Activated CD4-positive, alpha-beta T cell treated with anti-CD3 and anti-CD28 coated beads, Interleukin-2, amount 50 U/mL, for 24 hours (primary cell): ENCODE measurements around the gene TERT.
"Not testable (repeated sequence)": the region's sequence is repeated elsewhere in the genome, so short reads cannot be mapped to it uniquely, and the experiment has no call there.

Experiments
- DNase-seq, 2 donors: peaks; one replicate each; pipeline ENCODE4 v3.0.0-alpha.2; 2020; ENCODE audit warnings: low read depth in 1 of 2, low spot score in 1 of 2

TERT gene

GRCh38 chr5:1297243-1297642 lies 2.4 kb upstream of the TERT start:
- DNase-seq = no peak

GRCh38 chr5:1295650-1296037 lies 776 bp upstream of the TERT start:
- DNase-seq = no peak

DNA sequence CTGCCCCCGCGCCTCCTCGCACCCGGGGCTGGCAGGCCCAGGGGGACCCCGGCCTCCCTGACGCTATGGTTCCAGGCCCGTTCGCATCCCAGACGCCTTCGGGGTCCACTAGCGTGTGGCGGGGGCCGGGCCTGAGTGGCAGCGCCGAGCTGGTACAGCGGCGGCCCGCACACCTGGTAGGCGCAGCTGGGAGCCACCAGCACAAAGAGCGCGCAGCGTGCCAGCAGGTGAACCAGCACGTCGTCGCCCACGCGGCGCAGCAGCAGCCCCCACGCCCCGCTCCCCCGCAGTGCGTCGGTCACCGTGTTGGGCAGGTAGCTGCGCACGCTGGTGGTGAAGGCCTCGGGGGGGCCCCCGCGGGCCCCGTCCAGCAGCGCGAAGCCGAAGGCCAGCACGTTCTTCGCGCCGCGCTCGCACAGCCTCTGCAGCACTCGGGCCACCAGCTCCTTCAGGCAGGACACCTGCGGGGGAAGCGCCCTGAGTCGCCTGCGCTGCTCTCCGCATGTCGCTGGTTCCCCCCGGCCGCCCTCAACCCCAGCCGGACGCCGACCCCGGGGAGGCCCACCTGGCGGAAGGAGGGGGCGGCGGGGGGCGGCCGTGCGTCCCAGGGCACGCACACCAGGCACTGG lies 548 bp downstream of the TERT start:
- DNase-seq = no peak

DNA sequence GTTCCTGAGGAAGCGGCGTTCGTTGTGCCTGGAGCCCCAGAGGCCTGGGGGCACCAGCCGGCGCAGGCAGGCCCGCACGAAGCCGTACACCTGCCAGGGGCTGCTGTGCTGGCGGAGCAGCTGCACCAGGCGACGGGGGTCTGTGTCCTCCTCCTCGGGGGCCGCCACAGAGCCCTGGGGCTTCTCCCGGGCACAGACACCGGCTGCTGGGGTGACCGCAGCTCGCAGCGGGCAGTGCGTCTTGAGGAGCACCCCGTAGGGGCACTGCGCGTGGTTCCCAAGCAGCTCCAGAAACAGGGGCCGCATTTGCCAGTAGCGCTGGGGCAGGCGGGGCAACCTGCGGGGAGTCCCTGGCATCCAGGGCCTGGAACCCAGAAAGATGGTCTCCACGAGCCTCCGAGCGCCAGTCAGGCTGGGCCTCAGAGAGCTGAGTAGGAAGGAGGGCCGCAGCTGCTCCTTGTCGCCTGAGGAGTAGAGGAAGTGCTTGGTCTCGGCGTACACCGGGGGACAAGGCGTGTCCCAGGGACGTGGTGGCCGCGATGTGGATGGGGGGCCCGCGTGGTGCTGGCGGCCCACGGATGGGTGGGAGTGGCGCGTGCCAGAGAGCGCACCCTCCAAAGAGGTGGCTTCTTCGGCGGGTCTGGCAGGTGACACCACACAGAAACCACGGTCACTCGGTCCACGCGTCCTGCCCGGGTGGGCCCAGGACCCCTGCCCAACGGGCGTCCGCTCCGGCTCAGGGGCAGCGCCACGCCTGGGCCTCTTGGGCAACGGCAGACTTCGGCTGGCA lies 1.3 kb downstream of the TERT start:
- no peak for DNase-seq

- no peak for DNase-seq
These were observed 1.9 kb downstream of the TERT start for GRCh38 chr5:1292846-1293415.

- no peak for DNase-seq
These were observed 2.7 kb downstream of the TERT start for GRCh38 chr5:1292139-1292538.

- no peak for DNase-seq
These were observed 3.2 kb downstream of the TERT start for GRCh38 chr5:1291611-1292080.

DNA sequence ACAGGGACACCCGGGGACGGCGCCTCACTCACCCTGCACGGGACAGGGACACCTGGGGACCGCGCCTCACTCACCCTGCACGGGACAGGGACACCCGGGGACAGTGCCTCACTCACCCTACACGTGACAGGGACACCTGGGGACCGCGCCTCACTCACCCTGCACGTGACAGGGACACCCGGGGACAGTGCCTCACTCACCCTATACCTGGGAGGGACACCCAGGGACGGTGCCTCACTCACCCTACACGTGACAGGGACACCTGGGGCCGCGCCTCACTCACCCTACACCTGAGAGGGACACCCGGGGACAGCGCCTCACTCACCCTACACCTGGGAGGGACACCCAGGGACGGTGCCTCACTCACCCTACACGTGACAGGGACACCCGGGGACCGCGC lies 3.9 kb downstream of the TERT start:
- DNase-seq = not testable (repeated sequence)

- not testable (repeated sequence) for DNase-seq
These were observed 5.3 kb downstream of the TERT start for GRCh38 chr5:1289559-1289958.

DNA sequence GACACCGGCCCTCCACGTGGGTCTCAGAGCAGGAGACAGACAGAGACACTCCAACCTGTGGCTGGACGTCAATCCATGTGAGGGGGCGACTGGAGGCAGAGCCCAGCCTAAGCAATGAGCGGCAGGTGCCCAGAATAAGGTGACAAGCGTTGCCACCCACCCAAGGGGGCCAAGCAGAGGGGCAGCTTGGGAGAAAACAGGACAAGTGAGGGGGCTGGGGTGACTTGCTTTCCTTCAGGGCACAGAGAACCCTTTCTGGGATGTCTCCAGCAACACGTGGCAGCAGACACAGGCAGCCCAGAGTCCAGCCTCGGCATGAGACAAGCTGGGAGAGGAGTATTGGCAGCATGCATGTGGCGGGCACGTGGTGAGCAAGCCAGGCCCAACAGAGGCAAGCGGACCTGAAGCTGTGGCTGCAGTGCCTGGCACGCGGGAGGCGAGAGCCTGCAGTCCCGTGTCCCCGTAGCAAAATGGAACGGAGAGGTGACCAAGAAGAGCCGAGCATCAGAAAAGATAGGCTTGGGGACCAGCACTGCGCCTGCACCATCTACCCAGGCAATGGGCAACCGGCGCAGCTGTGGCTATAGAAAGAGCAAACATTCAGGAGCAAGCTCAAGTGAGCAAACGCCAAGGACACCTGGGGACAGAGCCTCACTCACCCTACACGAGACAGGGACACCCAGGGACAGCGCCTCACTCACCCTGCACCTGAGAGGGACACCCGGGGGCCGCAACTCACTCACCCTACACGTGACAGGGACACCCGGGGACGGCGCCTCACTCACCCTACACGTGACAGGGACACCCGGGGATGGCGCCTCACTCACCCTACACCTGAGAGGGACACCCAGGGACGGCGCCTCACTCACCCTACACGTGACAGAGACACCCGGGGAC lies 6.2 kb downstream of the TERT start:
- DNase-seq = no peak

- no peak for DNase-seq
These were observed 9.0 kb downstream of the TERT start for GRCh38 chr5:1285883-1286291.

DNA sequence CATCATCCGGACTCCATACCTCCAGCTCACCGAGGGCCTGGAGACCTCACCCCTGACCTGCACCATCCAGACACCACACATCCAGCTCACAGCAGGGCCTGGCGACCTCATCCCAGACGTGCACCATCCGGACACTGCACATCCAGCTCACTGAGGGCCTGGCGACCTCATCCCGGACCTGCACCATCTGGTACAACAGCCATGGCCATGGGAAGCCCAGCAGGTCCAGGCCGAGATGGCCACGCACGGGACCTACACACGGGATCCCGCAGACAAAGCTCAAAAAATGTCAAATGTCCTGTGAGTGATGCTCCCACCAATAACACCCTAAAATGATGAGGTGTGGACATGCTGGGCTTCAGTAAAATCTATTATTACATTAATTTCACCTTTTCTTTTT lies 9.7 kb downstream of the TERT start:
- no peak for DNase-seq

DNA sequence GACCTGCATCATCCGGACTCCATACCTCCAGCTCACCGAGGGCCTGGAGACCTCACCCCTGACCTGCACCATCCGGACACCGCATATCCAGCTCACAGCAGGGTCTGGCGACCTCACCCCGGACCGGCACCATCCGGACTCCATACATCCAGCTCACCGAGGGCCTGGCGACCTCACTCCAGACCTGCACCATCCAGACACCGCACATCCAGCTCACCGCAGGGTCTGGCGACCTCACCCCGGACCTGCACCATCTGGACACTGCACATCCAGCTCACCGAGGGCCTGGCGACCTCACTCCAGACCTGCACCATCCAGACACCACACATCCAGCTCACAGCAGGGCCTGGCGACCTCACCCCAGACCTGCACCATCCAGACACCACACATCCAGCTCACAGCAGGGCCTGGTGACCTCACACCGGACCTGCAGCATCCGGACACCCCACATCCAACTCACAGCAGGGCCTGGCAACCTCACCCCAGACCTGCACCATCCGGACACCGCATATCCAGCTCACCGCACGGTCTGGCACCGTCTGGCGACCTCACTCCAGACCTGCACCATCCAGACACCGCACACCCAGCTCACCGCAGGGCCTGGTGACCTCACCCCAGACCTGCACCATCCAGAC lies 10.4 kb downstream of the TERT start:
- DNase-seq = not testable (repeated sequence)

DNA sequence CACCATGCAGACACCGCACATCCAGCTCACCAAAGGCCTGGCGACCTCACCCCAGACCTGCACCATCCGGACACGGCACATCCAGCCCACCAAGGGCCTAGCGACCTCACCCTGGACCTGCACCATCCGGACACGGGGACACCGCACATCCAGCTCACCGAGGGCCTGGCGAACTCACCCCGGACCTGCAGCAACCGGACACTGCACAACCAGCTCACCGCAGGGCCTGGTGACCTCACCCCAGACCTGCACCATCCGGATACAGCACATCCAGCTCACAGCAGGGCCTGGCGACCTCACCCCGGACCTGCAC lies 11.2 kb downstream of the TERT start:
- DNase-seq = not testable (repeated sequence)

GRCh38 chr5:1282993-1283728 lies 11.7 kb downstream of the TERT start:
- DNase-seq = not testable (repeated sequence)

GRCh38 chr5:1282131-1282992 lies 12.5 kb downstream of the TERT start:
- DNase-seq = no peak

DNA sequence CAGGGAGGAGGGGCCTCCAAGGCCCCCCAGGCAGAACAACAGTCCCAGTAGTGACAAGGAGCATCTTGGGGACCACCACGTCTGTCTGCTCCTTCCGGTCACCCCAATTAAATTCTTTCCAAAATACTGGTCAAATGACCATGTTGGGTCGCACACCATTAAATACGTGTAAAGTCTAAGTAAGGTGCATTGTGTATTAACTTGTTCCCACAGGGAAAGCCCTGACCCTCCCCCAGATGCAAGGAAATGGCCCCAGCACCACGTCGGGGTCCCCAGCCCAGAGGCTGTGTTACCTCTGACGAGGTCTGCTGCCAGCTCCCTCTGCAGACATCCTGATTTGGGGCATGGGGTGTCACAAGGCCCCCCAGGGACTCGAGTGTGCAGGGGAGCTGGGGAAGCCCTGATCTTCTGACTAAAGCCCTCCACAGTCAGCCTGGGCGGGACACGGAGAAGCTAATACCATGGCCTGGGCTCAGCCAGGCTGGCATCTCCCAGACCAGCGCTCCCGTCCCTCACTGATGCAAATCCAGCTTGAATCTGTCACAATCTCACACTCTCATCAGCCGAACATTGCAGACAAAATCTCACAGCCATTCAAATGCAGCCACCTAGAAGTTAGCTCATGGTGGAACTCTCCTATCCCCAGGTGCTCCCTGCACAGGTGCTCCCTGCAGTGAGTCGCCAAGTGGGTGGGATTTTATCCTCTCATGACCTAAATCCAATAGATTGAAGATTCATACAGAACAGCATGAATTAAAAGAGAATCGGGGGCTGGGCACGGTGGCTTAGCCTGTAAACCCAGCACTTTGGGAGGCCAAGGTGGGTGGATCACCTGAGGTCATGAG lies 13.6 kb downstream of the TERT start:
- no peak for DNase-seq
